ENCODE results near the gene ETV4.

ETV4 gene

GRCh38 chr17:43574348-43574747, 28.2 kb upstream of the ETV4 start:
- H3K4me3 ChIP-seq (ENCODE audit: low read depth, low read length), result no peak overlapping the region
- no peak for DNase-seq (ENCODE audit: low read depth)

GRCh38 chr17:43573579-43574321, 27.6 kb upstream of the ETV4 start:
- H3K4me3 ChIP-seq (ENCODE audit: low read depth, low read length), result no peak overlapping the region
- no peak for DNase-seq (ENCODE audit: low read depth)

- no peak for DNase-seq (ENCODE audit: low read depth)
- no peak overlapping the region for H3K4me3 ChIP-seq (ENCODE audit: low read depth, low read length)
Measured at GRCh38 chr17:43572368-43572980, 26.3 kb upstream of the ETV4 start.

- H3K4me3 ChIP-seq (ENCODE audit: low read depth, low read length), result no peak overlapping the region
Measured at GRCh38 chr17:43570518-43570928, 24.4 kb upstream of the ETV4 start.

GRCh38 chr17:43568506-43569082, 22.5 kb upstream of the ETV4 start:
- no peak for DNase-seq (ENCODE audit: low read depth)
- H3K4me3 ChIP-seq (ENCODE audit: low read depth, low read length), result no peak overlapping the region

More at GRCh38 chr17:43570518-43570928, 24.4 kb upstream of the ETV4 start:
- DNase-seq (ENCODE audit: low read depth), result peak; percentile 36

- no peak overlapping the region for H3K4me3 ChIP-seq (ENCODE audit: low read depth, low read length)
- DNase-seq (ENCODE audit: low read depth), result no peak
Measured at GRCh38 chr17:43563600-43564594, 17.8 kb upstream of the ETV4 start.

- DNase-seq (ENCODE audit: low read depth), result no peak
- no peak overlapping the region for H3K4me3 ChIP-seq (ENCODE audit: low read depth, low read length)
Measured at GRCh38 chr17:43562679-43563599, 16.8 kb upstream of the ETV4 start.

GRCh38 chr17:43560461-43561427, 14.6 kb upstream of the ETV4 start:
- H3K4me3 ChIP-seq (ENCODE audit: low read depth, low read length), result no peak overlapping the region
- no peak for DNase-seq (ENCODE audit: low read depth)

- H3K4me3 ChIP-seq (ENCODE audit: low read depth, low read length), result no peak overlapping the region
- no peak for DNase-seq (ENCODE audit: low read depth)
Measured at GRCh38 chr17:43559161-43559816, 13.1 kb upstream of the ETV4 start.

- DNase-seq (ENCODE audit: low read depth), result no peak
- no peak overlapping the region for H3K4me3 ChIP-seq (ENCODE audit: low read depth, low read length)
Measured at GRCh38 chr17:43558805-43559160, 12.6 kb upstream of the ETV4 start.

GRCh38 chr17:43556292-43556691, 10.2 kb upstream of the ETV4 start:
- no peak overlapping the region for H3K4me3 ChIP-seq (ENCODE audit: low read depth, low read length)

GRCh38 chr17:43554857-43555256, 8.7 kb upstream of the ETV4 start:
- no peak for DNase-seq (ENCODE audit: low read depth)
- no peak overlapping the region for H3K4me3 ChIP-seq (ENCODE audit: low read depth, low read length)

More at GRCh38 chr17:43556292-43556691, 10.2 kb upstream of the ETV4 start:
- DNase-seq (ENCODE audit: low read depth), result no peak

- H3K4me3 ChIP-seq (ENCODE audit: low read depth, low read length), result no peak overlapping the region
- no peak for DNase-seq (ENCODE audit: low read depth)
Measured at GRCh38 chr17:43553573-43553972, 7.4 kb upstream of the ETV4 start.

- H3K4me3 ChIP-seq (ENCODE audit: low read depth, low read length), result no peak overlapping the region
- no peak for DNase-seq (ENCODE audit: low read depth)
Measured at GRCh38 chr17:43552229-43552837, 6.2 kb upstream of the ETV4 start.

GRCh38 chr17:43550754-43551153, 4.6 kb upstream of the ETV4 start:
- DNase-seq (ENCODE audit: low read depth), result no peak
- no peak overlapping the region for H3K4me3 ChIP-seq (ENCODE audit: low read depth, low read length)

GRCh38 chr17:43549496-43549895, 3.4 kb upstream of the ETV4 start:
- H3K4me3 ChIP-seq (ENCODE audit: low read depth, low read length), result no peak overlapping the region
- no peak for DNase-seq (ENCODE audit: low read depth)
